Endothelial cell (in vitro differentiated cells): ENCODE data around the gene CYP27B1. TPM values are rescaled to one million over a fixed set of nuclear protein-coding genes. Genes with fewer than 3 reads are reported as not detected.

Source experiments
- DNase-seq: peaks from one replicate; pipeline ENCODE4 v3.0.0; 2021; ENCODE audit warnings: low spot score
- H3K27ac Mint-ChIP-seq: one replicate; pipeline ENCODE4 v1.8.0; 2021; ENCODE audit warnings: mixed read lengths, inconsistent platforms; ENCODE audit not compliant: unreplicated experiment
- H3K27me3 Mint-ChIP-seq: one replicate; pipeline ENCODE4 v1.8.0; 2021; ENCODE audit warnings: mild to moderate bottlenecking, moderate library complexity, mixed read lengths, inconsistent platforms; ENCODE audit not compliant: unreplicated experiment
- H3K36me3 Mint-ChIP-seq: one replicate; pipeline ENCODE4 v1.8.0; 2021; ENCODE audit warnings: mild to moderate bottlenecking, low read depth, mixed read lengths, inconsistent platforms; ENCODE audit not compliant: unreplicated experiment
- H3K4me1 Mint-ChIP-seq: one replicate; pipeline ENCODE4 v1.8.0; 2021; ENCODE audit warnings: mild to moderate bottlenecking, mixed read lengths, inconsistent platforms; ENCODE audit not compliant: unreplicated experiment
- H3K4me3 Mint-ChIP-seq: one replicate; pipeline ENCODE4 v1.8.0; 2021; ENCODE audit warnings: mild to moderate bottlenecking, mixed read lengths, inconsistent platforms; ENCODE audit not compliant: unreplicated experiment
- H3K9me3 Mint-ChIP-seq: one replicate; pipeline ENCODE4 v1.8.0; 2021; ENCODE audit warnings: mixed read lengths, inconsistent platforms; ENCODE audit not compliant: unreplicated experiment
- total RNA-seq: library from RNA; stranded (reverse); fragmentation: NEBNext Ultra II Directional; extraction: Animal tissue kit (Norgen Biotek cat#: 25700); gene quantifications from one replicate; pipeline ENCODE4 v1.2.1, GENCODE V29; 2021; ENCODE audit not compliant: unreplicated experiment
- TF ChIP-seq, protein P1 (sequence below): fragments of 200-600 bp; sonication (generic); IDR thresholded peaks from one replicate; pipeline ENCODE4 v1.5.0; 2021; ENCODE audit warnings: antibody characterized with exemption; ENCODE audit not compliant: unreplicated experiment

CYP27B1 gene
- total RNA-seq, 1 donor from 2014 or later: 1.4 TPM

DNA sequence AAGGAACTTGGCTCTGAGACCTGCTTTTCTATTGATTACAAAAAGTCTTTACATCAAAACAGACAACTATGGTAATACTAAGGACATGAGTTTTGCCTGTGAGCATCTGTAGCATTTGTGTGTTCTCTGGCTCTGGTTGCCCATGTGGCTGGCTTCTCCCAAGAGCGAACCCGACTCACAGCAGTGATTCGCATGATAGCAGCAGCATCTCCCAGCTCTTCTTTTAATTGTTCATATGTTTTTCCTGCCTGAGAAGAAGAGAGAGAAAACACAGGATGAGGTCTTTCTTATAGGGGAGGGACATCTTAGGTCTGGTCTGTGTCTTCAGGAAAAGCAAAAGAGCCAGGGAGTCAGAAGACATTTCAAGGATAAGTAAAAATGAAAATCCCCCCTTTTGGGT, 34.1 kb upstream of the CYP27B1 start:
- no peak for DNase-seq
- Mint-ChIP-seq H3K27me3 (peaks cover 2% of the 10 kb centered on the region), H3K9me3 (no peaks in the 10 kb centered on the region), H3K4me3 (no peak overlapping the region), H3K4me1 (no peaks in the 10 kb centered on the region), H3K36me3 (peaks cover 21% of the 10 kb centered on the region), H3K27ac (no peak overlapping the region)
- TF ChIP-seq, protein P1, sequence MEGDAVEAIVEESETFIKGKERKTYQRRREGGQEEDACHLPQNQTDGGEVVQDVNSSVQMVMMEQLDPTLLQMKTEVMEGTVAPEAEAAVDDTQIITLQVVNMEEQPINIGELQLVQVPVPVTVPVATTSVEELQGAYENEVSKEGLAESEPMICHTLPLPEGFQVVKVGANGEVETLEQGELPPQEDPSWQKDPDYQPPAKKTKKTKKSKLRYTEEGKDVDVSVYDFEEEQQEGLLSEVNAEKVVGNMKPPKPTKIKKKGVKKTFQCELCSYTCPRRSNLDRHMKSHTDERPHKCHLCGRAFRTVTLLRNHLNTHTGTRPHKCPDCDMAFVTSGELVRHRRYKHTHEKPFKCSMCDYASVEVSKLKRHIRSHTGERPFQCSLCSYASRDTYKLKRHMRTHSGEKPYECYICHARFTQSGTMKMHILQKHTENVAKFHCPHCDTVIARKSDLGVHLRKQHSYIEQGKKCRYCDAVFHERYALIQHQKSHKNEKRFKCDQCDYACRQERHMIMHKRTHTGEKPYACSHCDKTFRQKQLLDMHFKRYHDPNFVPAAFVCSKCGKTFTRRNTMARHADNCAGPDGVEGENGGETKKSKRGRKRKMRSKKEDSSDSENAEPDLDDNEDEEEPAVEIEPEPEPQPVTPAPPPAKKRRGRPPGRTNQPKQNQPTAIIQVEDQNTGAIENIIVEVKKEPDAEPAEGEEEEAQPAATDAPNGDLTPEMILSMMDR: no peak

DNA sequence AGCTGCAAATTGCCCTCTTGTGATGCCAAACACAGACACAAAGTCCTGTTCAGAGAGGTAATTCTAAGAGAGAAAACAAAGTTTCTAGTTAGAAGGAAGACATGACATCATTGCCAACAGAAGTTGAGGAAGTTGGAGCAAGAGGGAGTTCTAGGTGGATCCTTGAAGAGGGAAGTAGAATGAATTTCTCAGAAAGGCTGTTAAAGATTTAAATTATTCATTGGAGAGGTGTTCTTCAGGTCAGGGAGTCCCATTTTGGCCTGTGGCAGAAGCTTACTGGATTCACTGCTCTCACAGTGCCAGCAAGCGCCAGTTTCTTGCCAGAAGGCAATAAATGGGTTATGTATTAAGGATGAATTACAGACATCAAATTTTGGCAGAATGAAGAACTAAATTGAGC, 31.1 kb upstream of the CYP27B1 start:
- H3K27me3 Mint-ChIP-seq: no peaks in the 10 kb centered on the region
- DNase-seq: no peak
- no peak overlapping the region for H3K27ac Mint-ChIP-seq
- H3K4me3 Mint-ChIP-seq: no peak overlapping the region
- peaks cover 30% of the 10 kb centered on the region for H3K36me3 Mint-ChIP-seq
- H3K9me3 Mint-ChIP-seq: no peaks in the 10 kb centered on the region
- no peaks in the 10 kb centered on the region for H3K4me1 Mint-ChIP-seq
- TF ChIP-seq, protein P1: no peak

DNA sequence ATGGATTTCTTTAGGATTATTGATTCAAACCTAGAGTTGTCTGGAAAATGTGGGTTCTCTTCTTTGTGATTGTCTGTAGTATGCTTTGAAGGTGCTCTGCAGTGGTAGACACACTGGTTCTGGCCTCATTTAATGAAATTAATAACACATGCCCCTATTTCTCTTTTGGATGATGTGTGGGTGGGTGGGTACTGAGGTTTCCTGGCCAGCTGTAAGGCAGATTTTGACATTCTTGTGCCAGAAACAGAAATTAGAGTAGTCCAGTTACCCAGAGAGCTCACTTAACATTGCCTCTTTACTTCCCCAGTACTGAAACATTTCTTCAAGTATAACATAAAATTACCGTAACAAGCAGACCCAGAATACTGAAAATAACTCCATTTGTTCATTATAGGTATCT, 30.1 kb upstream of the CYP27B1 start:
- TF ChIP-seq, protein P1: no peak
- no peak for DNase-seq
- H3K9me3 Mint-ChIP-seq: no peaks in the 10 kb centered on the region
- no peak overlapping the region for H3K27ac Mint-ChIP-seq
- no peaks in the 10 kb centered on the region for H3K4me1 Mint-ChIP-seq
- no peak overlapping the region for H3K4me3 Mint-ChIP-seq
- H3K27me3 Mint-ChIP-seq: no peaks in the 10 kb centered on the region
- H3K36me3 Mint-ChIP-seq: peaks cover 35% of the 10 kb centered on the region

DNA sequence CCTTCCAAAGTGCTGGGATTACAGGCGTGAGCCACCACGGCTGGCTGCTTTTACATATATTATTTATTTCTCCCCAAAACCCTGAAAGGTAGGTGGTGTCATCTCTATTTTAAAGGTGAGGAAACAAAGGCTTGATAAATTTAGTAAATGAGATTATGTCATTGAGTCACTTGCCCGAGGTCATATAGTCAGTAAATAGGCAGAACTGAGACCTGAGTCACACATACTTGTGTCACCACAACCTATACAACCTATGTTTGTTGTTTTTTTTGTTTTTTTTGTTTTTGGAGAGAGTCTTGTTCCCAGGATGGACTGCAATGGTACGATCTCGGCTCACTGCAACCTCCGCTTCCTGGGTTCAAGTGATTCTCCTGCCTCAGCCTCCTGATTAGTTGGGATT, 28.5 kb upstream of the CYP27B1 start:
- Mint-ChIP-seq H3K4me1 (no peaks in the 10 kb centered on the region), H3K9me3 (no peaks in the 10 kb centered on the region), H3K36me3 (peaks cover 34% of the 10 kb centered on the region), H3K4me3 (no peak overlapping the region), H3K27me3 (no peaks in the 10 kb centered on the region), H3K27ac (no peak overlapping the region)
- DNase-seq: no peak
- TF ChIP-seq, protein P1: no peak

DNA sequence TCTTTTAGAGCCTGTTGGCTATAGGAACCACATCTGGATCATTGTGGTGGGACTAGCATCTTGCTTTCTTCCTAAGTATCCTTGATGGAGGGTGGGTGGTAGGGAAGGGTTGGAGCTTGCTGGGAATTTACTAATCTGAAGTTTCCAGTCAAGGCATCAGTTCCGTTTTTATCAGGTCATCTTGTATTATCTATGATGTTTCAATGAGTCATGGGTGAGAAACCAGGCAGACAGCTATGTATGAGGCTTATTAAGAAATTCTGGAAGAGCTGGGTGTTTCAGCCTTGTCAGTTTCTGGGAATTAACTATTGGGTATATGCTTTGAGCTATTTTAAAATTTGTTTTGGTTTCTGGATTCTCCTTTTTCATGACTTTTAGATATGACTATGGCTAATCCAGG, 27.0 kb upstream of the CYP27B1 start:
- Mint-ChIP-seq H3K4me1 (no peaks in the 10 kb centered on the region), H3K9me3 (no peaks in the 10 kb centered on the region), H3K36me3 (peaks cover 28% of the 10 kb centered on the region), H3K27me3 (no peaks in the 10 kb centered on the region), H3K27ac (no peak overlapping the region), H3K4me3 (no peak overlapping the region)
- TF ChIP-seq, protein P1: no peak
- no peak for DNase-seq
